HCT116 (cell line): ENCODE data around the gene SLC35G6. TPM values are rescaled to one million over a fixed set of nuclear protein-coding genes. Genes with fewer than 3 reads are reported as not detected.
A peak's percentile ranks its signal among the peaks of the same experiment; 100 is the strongest.

Experiments used
- ATAC-seq: fragments of 200-7000 bp; cut with Tn5 transposase; 2 replicates; pipeline ENCODE4 v1.9.1; 2020; ENCODE audit warnings: mild to moderate bottlenecking, moderate library complexity
- BruUV-seq: library from RNA; stranded (reverse); fragments of 400-500 nt; replicated peaks from 2 replicates; lab custom pipeline; 2021; lab: Mats Ljungman, UMichigan
- CTCF ChIA-PET: fragments of 300-600 bp; sonication (Branson Sonifier 250); formaldehyde crosslinking; loops from one replicate; lab custom pipeline; 2021; ENCODE audit warnings: antibody characterized with exemption; lab: Charles Lee
- POLR2A ChIA-PET: fragments of 300-600, 350-600 bp; sonication (Branson Sonifier 250); formaldehyde crosslinking; loops from one replicate; lab custom pipeline; 2021; ENCODE audit warnings: antibody characterized with exemption; lab: Charles Lee
- RAD21 ChIA-PET, 2 experiments: fragments of 300-600 bp; sonication (Branson Sonifier 250); formaldehyde crosslinking; loops; one replicate each; lab custom pipeline; 2023; ENCODE audit warnings: low total read pairs in 2 of 2; ENCODE audit not compliant: uncharacterized antibody in 2 of 2, unreplicated experiment in 2 of 2, low non-redundant PET in 1 of 2; lab: Charles Lee
- DNase-seq: peaks from one replicate; pipeline ENCODE4 v3.0.0-alpha.2; 2010; ENCODE audit warnings: low read depth, low spot score
- H2AFZ ChIP-seq: fragments of 200-600 bp; shearing (Covaris generic), sonication (generic); 2 replicates; pipeline ENCODE4 v1.6.1; 2017; ENCODE audit warnings: low read depth, mixed run types, mixed read lengths, antibody characterized with exemption, low read length; ENCODE audit not compliant: poor library complexity, severe bottlenecking
- H3K27ac ChIP-seq: 2 replicates; pipeline ENCODE4 v1.5.1; 2012; ENCODE audit warnings: low read depth, low read length
- H3K27me3 ChIP-seq: fragments of 200-600 bp; sonication (generic); 2 replicates; pipeline ENCODE4 v1.6.1; 2016; ENCODE audit warnings: mixed run types, low read length, mixed read lengths; ENCODE audit not compliant: insufficient read depth
- H3K36me3 ChIP-seq, 2 experiments: fragments of 200-500 bp in 1 of 2; fragments of 200-600 bp in 1 of 2; sonication (Bioruptor generic) in 1 of 2; sonication (generic) in 1 of 2; 2 replicates each; pipeline versions ENCODE4 v1.5.1 to v1.6.1; 2014 to 2016; ENCODE audit warnings: low read length in 2 of 2, inconsistent platforms in 1 of 2, mixed read lengths in 1 of 2, mixed run types in 1 of 2; ENCODE audit not compliant: insufficient read depth in 2 of 2, control insufficient read depth in 1 of 2
- H3K4me1 ChIP-seq, 2 experiments: fragments of 200-600 bp in 1 of 2; sonication (generic) in 1 of 2; 2 replicates each; pipeline versions ENCODE4 v1.5.1 to v1.6.1; 2012 to 2017; ENCODE audit warnings: low read length in 2 of 2, inconsistent platforms in 1 of 2, mild to moderate bottlenecking in 1 of 2, mixed read lengths in 1 of 2, mixed run types in 1 of 2, moderate library complexity in 1 of 2; ENCODE audit not compliant: insufficient read depth in 2 of 2, control insufficient read depth in 1 of 2
- H3K4me2 ChIP-seq: fragments of 200-600 bp; sonication (generic); 2 replicates; pipeline ENCODE4 v1.6.1; 2017; ENCODE audit warnings: mixed run types, low read length, mixed read lengths
- H3K4me3 ChIP-seq, 2 experiments: fragments of 200-600 bp in 1 of 2; sonication (generic) in 1 of 2; replicated peaks in 1 of 2; 2 replicates each; pipeline ENCODE4 v1.5.1; 2011 to 2016; ENCODE audit warnings: low read length in 2 of 2, control low read depth in 1 of 2, low read depth in 1 of 2, mild to moderate bottlenecking in 1 of 2, mixed read lengths in 1 of 2, mixed run types in 1 of 2
- H3K79me2 ChIP-seq: fragments of 200-600 bp; sonication (generic); 2 replicates; pipeline ENCODE4 v1.6.1; 2017; ENCODE audit warnings: mild to moderate bottlenecking, mixed run types, low read length, moderate library complexity, mixed read lengths; ENCODE audit not compliant: insufficient read depth
- H3K9ac ChIP-seq: fragments of 200-600 bp; sonication (generic); 2 replicates; pipeline ENCODE4 v1.6.1; 2016; ENCODE audit warnings: low read length, mixed read lengths
- H3K9me2 ChIP-seq: fragments of 200-600 bp; sonication (generic), shearing (Covaris generic); 2 replicates; pipeline ENCODE4 v1.6.1; 2017; ENCODE audit warnings: mixed run types, mild to moderate bottlenecking, moderate library complexity; ENCODE audit not compliant: insufficient read depth
- H3K9me3 ChIP-seq, 2 experiments: fragments of 200-500 bp in 1 of 2; fragments of 200-600 bp in 1 of 2; sonication (Bioruptor generic) in 1 of 2; sonication (generic) in 1 of 2; 2 replicates each; pipeline ENCODE4 v1.6.1; 2014 to 2017; ENCODE audit warnings: low read length in 2 of 2, mixed read lengths in 2 of 2, inconsistent platforms in 1 of 2, low read depth in 1 of 2, mild to moderate bottlenecking in 1 of 2, mixed run types in 1 of 2, moderate library complexity in 1 of 2; ENCODE audit not compliant: control insufficient read depth in 1 of 2, insufficient read depth in 1 of 2
- H4K20me1 ChIP-seq: fragments of 200-600 bp; sonication (generic), shearing (Covaris generic); 2 replicates; pipeline ENCODE4 v1.6.1; 2017; ENCODE audit warnings: mixed run types, mild to moderate bottlenecking, moderate library complexity; ENCODE audit not compliant: insufficient read depth
- ATF3 ChIP-seq: IDR thresholded peaks from 2 replicates; pipeline ENCODE4 v1.6.1; 2012
- CEBPB ChIP-seq: IDR thresholded peaks from 2 replicates; pipeline ENCODE4 v1.6.1; 2012; ENCODE audit warnings: low read depth
- CTCF ChIP-seq, 3 experiments: fragments of 200-600 bp in 1 of 3; sonication (generic) in 1 of 3; IDR thresholded peaks in 2 of 3; conservative IDR thresholded peaks in 1 of 3; 2 replicates each; pipeline ENCODE4 v1.5.1; 2012 to 2017; ENCODE audit warnings: low read depth in 2 of 3, low read length in 2 of 3, antibody characterized with exemption in 1 of 3, borderline replicate concordance in 1 of 3, control low read depth in 1 of 3, mild to moderate bottlenecking in 1 of 3, mixed read lengths in 1 of 3, mixed run types in 1 of 3, moderate library complexity in 1 of 3; ENCODE audit not compliant: insufficient read depth in 1 of 3
- EGR1 ChIP-seq: IDR thresholded peaks from 2 replicates; pipeline ENCODE4 v1.6.1; 2012; ENCODE audit warnings: low read depth
- EZH2 ChIP-seq: fragments of 200-600 bp; sonication (generic); IDR thresholded peaks from 2 replicates; pipeline ENCODE4 v1.6.1; 2017; ENCODE audit warnings: antibody characterized with exemption, mixed run types
- FOSL1 ChIP-seq: IDR thresholded peaks from 2 replicates; pipeline ENCODE4 v1.6.1; 2012; ENCODE audit warnings: low read depth
- JUND ChIP-seq: IDR thresholded peaks from 2 replicates; pipeline ENCODE4 v1.6.1; 2012
- MAX ChIP-seq: IDR thresholded peaks from 2 replicates; pipeline ENCODE4 v1.6.1; 2012
- POLR2A ChIP-seq: IDR thresholded peaks from 2 replicates; pipeline ENCODE4 v1.7.0; 2011; ENCODE audit warnings: borderline replicate concordance; ENCODE audit not compliant: insufficient read depth, insufficient read length; ENCODE audit errors: extremely low read depth
- POLR2AphosphoS5 ChIP-seq: IDR thresholded peaks from 2 replicates; pipeline ENCODE4 v1.6.1; 2011; ENCODE audit warnings: mild to moderate bottlenecking, low read depth, low read length, moderate library complexity
- REST ChIP-seq: IDR thresholded peaks from 2 replicates; pipeline ENCODE4 v1.6.1; 2012; ENCODE audit warnings: low read depth
- SIN3A ChIP-seq: IDR thresholded peaks from 2 replicates; pipeline ENCODE4 v1.6.1; 2012; ENCODE audit warnings: low read depth
- TCF7L2 ChIP-seq: IDR thresholded peaks from 2 replicates; pipeline ENCODE4 v1.7.0; 2011; ENCODE audit warnings: borderline replicate concordance, inconsistent platforms; ENCODE audit not compliant: insufficient read depth, insufficient read length; ENCODE audit errors: extremely low read depth
- YY1 ChIP-seq: IDR thresholded peaks from 2 replicates; pipeline ENCODE4 v1.6.1; 2011; ENCODE audit warnings: low read length, low read depth, moderate library complexity, mild to moderate bottlenecking; ENCODE audit not compliant: insufficient replicate concordance; ENCODE audit errors: extremely low read depth
- ZBTB33 ChIP-seq: IDR thresholded peaks from 2 replicates; pipeline ENCODE4 v1.6.1; 2011; ENCODE audit warnings: mild to moderate bottlenecking, low read length, moderate library complexity; ENCODE audit not compliant: insufficient replicate concordance; ENCODE audit errors: extremely low read depth
- ZFX ChIP-seq: fragments of 450-650 bp; IDR thresholded peaks from 2 replicates; pipeline ENCODE4 v1.6.1; 2017
- ZNF274 ChIP-seq: fragments of 200-500 bp; sonication (Bioruptor generic); IDR thresholded peaks from 2 replicates; pipeline ENCODE4 v1.6.1; 2014; ENCODE audit warnings: mild to moderate bottlenecking, low read depth, low read length, inconsistent platforms
- intact Hi-C: fragments of 100-400 bp; cut with micrococcal nuclease; formaldehyde crosslinking; loops from 2 replicates; pipeline ENCODE4 v1.10.0; 2022
- total RNA-seq: library from RNA; stranded (reverse); gene quantifications from one replicate; pipeline ENCODE4 v1.2.1, GENCODE V29; 2021; ENCODE audit not compliant: unreplicated experiment

The SLC35G6 gene
- total RNA-seq, 1 experiment from 2014 or later = not detected

GRCh38 chr17:7477392-7478275 lies 3.6 kb upstream of the SLC35G6 start:
- RAD21 ChIA-PET = no interaction called here
- H3K4me3 ChIP-seq = no peak overlapping the region
- no peak overlapping the region for H2AFZ ChIP-seq
- no TSS peak for BruUV-seq
- H3K79me2 ChIP-seq = peaks cover 36% of the 10 kb centered on the region
- intact Hi-C loops = loop anchor here (2.0 kb wide), 1 partner anchor 121 kb away; no protein-coding TSS in a partner anchor
- no peaks in the 10 kb centered on the region for H3K9me2 ChIP-seq
- H3K9ac ChIP-seq = peak overlapping the region; percentile 89; the same call in 1 of the 2 replicates
- peak overlapping the region; percentile 11; the same call in 1 of the 2 replicates for H3K27ac ChIP-seq
- CTCF ChIA-PET = no interaction called here
- no peaks in the 10 kb centered on the region for H3K36me3 ChIP-seq
- H3K4me2 ChIP-seq = peak overlapping the region; percentile 100
- no peaks in the 10 kb centered on the region for H3K27me3 ChIP-seq
- no peak for DNase-seq
- no peak for ATAC-seq
- H3K9me3 ChIP-seq = no peaks in the 10 kb centered on the region
- H3K4me1 ChIP-seq = peaks cover 25 to 54% of the 10 kb centered on the region in 2 experiments
- no peak for TF ChIP-seq JUND
- no peak for TF ChIP-seq CEBPB
- no peak for TF ChIP-seq ZNF274
- TF ChIP-seq ZBTB33 = no peak
- no peak for TF ChIP-seq SIN3A
- no peak for TF ChIP-seq EZH2
- no peak for TF ChIP-seq MAX
- no peak for TF ChIP-seq POLR2AphosphoS5
- no peak for TF ChIP-seq ATF3
- TF ChIP-seq YY1 = no peak
- no peak for TF ChIP-seq ZFX
- TF ChIP-seq FOSL1 = no peak
- TF ChIP-seq REST = no peak
- no peak for TF ChIP-seq CTCF (IDR thresholded peaks at IDR 0.05 in 2 of 3, conservative IDR thresholded peaks at IDR 0.05 in 1 of 3; ENCODE audit: borderline replicate concordance in 1 of 3, insufficient read depth in 1 of 3, low read depth in 2 of 3, low read length in 2 of 3)
- no peak for TF ChIP-seq TCF7L2
- TF ChIP-seq POLR2A = no peak
- no peak for TF ChIP-seq EGR1
- TF ChIP-seq, all 23 proteins: peak for 0
- no peaks in the 10 kb centered on the region for H4K20me1 ChIP-seq
- POLR2A ChIA-PET = interaction anchor here (0.9 kb wide), 1 partner anchor 32 kb away, joined by 3 read pairs; no protein-coding TSS in a partner anchor
